Right hindlimb (tissue), 1 donor: ENCODE results near the gene TRAF3.
"Not testable (repeated sequence)": the region's sequence is repeated elsewhere in the genome, so short reads cannot be mapped to it uniquely, and the experiment has no call there.

Source experiments
- DNase-seq: peaks from one replicate; pipeline ENCODE4 v3.0.0-alpha.2; 2018

The TRAF3 gene

GRCh38 chr14:102926840-102927239 lies 149.6 kb downstream of the TRAF3 start:
- DNase-seq: not testable (repeated sequence)

- DNase-seq: no peak
Measured at GRCh38 chr14:102927346-102927877, 150.2 kb downstream of the TRAF3 start.

- no peak for DNase-seq
Measured at GRCh38 chr14:102927878-102928411, 150.7 kb downstream of the TRAF3 start.

GRCh38 chr14:102928412-102929240 lies 151.4 kb downstream of the TRAF3 start:
- DNase-seq: peak; percentile 73

GRCh38 chr14:102929241-102930137 lies 152.2 kb downstream of the TRAF3 start:
- peak; percentile 29 for DNase-seq

GRCh38 chr14:102930138-102930752 lies 153.0 kb downstream of the TRAF3 start:
- no peak for DNase-seq

GRCh38 chr14:102930753-102931579 lies 153.7 kb downstream of the TRAF3 start:
- DNase-seq: peak; percentile 27

- no peak for DNase-seq
Measured at GRCh38 chr14:102931580-102932285, 154.5 kb downstream of the TRAF3 start.

GRCh38 chr14:102932484-102933248 lies 155.4 kb downstream of the TRAF3 start:
- no peak for DNase-seq

- DNase-seq: no peak
Measured at GRCh38 chr14:102933618-102934231, 156.5 kb downstream of the TRAF3 start.

- DNase-seq: no peak
Measured at GRCh38 chr14:102935756-102936155, 158.5 kb downstream of the TRAF3 start.

- DNase-seq: no peak
Measured at GRCh38 chr14:102937331-102938175, 160.3 kb downstream of the TRAF3 start.

GRCh38 chr14:102938191-102938590 lies 160.9 kb downstream of the TRAF3 start:
- DNase-seq: no peak

- no peak for DNase-seq
Measured at GRCh38 chr14:102939329-102939728, 162.1 kb downstream of the TRAF3 start.

- no peak for DNase-seq
Measured at GRCh38 chr14:102939820-102940561, 162.7 kb downstream of the TRAF3 start.

- DNase-seq: no peak
Measured at GRCh38 chr14:102940729-102941362, 163.6 kb downstream of the TRAF3 start.

- DNase-seq: no peak
Measured at GRCh38 chr14:102941419-102942011, 164.3 kb downstream of the TRAF3 start.
